IPS DF 6.9 (cell line): ENCODE measurements around the gene TSPAN2.

Experiments used
- DNase-seq: peaks from one replicate; pipeline ENCODE4 v3.0.0-alpha.2; 2013; ENCODE audit warnings: low read depth, low spot score
- H3K27ac ChIP-seq: one replicate; pipeline ENCODE4 v1.5.1; 2013; ENCODE audit warnings: low read length, control low read depth
- H3K27me3 ChIP-seq: 2 replicates; pipeline ENCODE4 v1.6.1; 2013; ENCODE audit warnings: mild to moderate bottlenecking, low read length; ENCODE audit not compliant: control insufficient read depth, insufficient read depth
- H3K36me3 ChIP-seq: 2 replicates; pipeline ENCODE4 v1.6.1; 2013; ENCODE audit warnings: low read length; ENCODE audit not compliant: control insufficient read depth, insufficient read depth
- H3K4me1 ChIP-seq: 2 replicates; pipeline ENCODE4 v1.6.1; 2013; ENCODE audit warnings: low read length; ENCODE audit not compliant: control insufficient read depth, insufficient read depth
- H3K4me3 ChIP-seq: 2 replicates; pipeline ENCODE4 v1.5.1; 2013; ENCODE audit warnings: mild to moderate bottlenecking, low read length
- H3K9me3 ChIP-seq: 2 replicates; pipeline ENCODE4 v1.6.1; 2013; ENCODE audit warnings: low read length, inconsistent platforms; ENCODE audit not compliant: control insufficient read depth, insufficient read depth
- WGBS: extraction: QIAGEN DNeasy Blood & Tissue Kit; methylation state at CpG from one replicate; pipeline ENCODE4 v1.1.7; 2013; ENCODE audit warnings: mixed read lengths, missing lambda C conversion rate; ENCODE audit not compliant: insufficient read length, insufficient coverage; 5-methylcytosine and 5-hydroxymethylcytosine counted together

The TSPAN2 gene

DNA sequence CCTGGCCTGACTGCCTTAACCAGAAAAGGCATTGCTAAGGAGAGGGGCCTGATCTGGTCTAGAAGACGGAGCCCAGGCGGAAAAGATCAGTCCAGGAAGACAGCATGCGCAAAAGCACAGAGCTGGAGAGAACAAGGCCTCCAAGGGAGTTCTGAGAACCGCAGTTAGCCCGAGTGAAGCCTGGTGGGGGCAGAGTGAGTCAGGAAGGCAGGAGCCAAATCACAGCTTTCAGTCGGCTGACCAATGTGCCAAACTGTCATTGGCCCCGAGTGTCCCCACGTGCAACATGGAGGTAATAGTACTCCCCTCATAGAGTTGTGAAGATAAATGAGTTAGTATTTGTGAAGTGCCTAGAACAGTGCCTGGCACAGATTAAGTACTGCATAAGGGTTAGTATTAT, 1.2 kb upstream of the TSPAN2 start:
- no CpG with 5 or more reads among the region's 8 CpGs for WGBS

DNA sequence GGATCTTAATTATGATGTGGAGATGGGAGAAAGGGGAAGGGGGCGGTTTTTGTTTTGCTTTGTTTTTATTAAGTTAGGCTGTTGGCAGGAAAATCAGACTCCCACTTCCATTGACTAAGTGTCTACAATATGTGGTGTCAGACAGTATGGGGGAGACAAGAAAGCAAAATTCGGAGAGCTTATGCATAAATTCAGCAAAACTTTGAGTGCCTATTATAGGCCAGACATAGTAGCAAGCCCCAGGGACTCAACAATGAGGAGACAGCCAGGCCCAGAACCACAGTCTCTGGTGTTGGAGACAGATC, 835 bp upstream of the TSPAN2 start:
- H3K27me3 ChIP-seq = no peaks in the 10 kb centered on the region
- DNase-seq = no peak
- WGBS = no CpG with 5 or more reads among the region's 2 CpGs
- H3K27ac ChIP-seq = no peak overlapping the region
- H3K4me1 ChIP-seq = peaks cover 6% of the 10 kb centered on the region; the same call in 1 of the 2 replicates
- H3K9me3 ChIP-seq = no peaks in the 10 kb centered on the region
- H3K36me3 ChIP-seq = no peaks in the 10 kb centered on the region
- no peak overlapping the region for H3K4me3 ChIP-seq

More for the DNA sequence above, 1.2 kb upstream of the TSPAN2 start:
- no peak for DNase-seq
- Histone ChIP-seq H3K9me3 (no peaks in the 10 kb centered on the region), H3K27me3 (no peaks in the 10 kb centered on the region), H3K27ac (no peak overlapping the region), H3K4me3 (no peak overlapping the region), H3K4me1 (peaks cover 6% of the 10 kb centered on the region; the same call in 1 of the 2 replicates), H3K36me3 (no peaks in the 10 kb centered on the region)

- Histone ChIP-seq H3K27me3 (no peaks in the 10 kb centered on the region), H3K27ac (no peak overlapping the region), H3K4me1 (peaks cover 6% of the 10 kb centered on the region; the same call in 1 of the 2 replicates), H3K9me3 (no peaks in the 10 kb centered on the region), H3K4me3 (peak overlapping the region; percentile 58; the same call in 1 of the 2 replicates), H3K36me3 (no peaks in the 10 kb centered on the region)
- WGBS = no CpG with 5 or more reads among the region's 25 CpGs
- no peak for DNase-seq
These were observed 358 bp downstream of the TSPAN2 start for GRCh38 chr1:115088871-115089419.

GRCh38 chr1:115088115-115088778, 1.1 kb downstream of the TSPAN2 start:
- DNase-seq = no peak
- WGBS = no CpG with 5 or more reads among the region's 5 CpGs
- Histone ChIP-seq H3K27ac (no peak overlapping the region), H3K9me3 (no peaks in the 10 kb centered on the region), H3K36me3 (no peaks in the 10 kb centered on the region), H3K27me3 (no peaks in the 10 kb centered on the region), H3K4me3 (no peak overlapping the region; the same call in 1 of the 2 replicates), H3K4me1 (peaks cover 6% of the 10 kb centered on the region; the same call in 1 of the 2 replicates)

GRCh38 chr1:115086176-115086830, 3.0 kb downstream of the TSPAN2 start:
- WGBS = no CpG with 5 or more reads among the region's 9 CpGs
- Histone ChIP-seq H3K4me3 (no peak overlapping the region), H3K27ac (no peak overlapping the region), H3K9me3 (no peaks in the 10 kb centered on the region), H3K27me3 (no peaks in the 10 kb centered on the region), H3K36me3 (no peaks in the 10 kb centered on the region), H3K4me1 (peaks cover 7% of the 10 kb centered on the region)
- DNase-seq = no peak

GRCh38 chr1:115084902-115085511, 4.3 kb downstream of the TSPAN2 start:
- no peak overlapping the region for H3K27ac ChIP-seq
- DNase-seq = no peak
- H3K4me1 ChIP-seq = peaks cover 3% of the 10 kb centered on the region; the same call in 1 of the 2 replicates
- no CpG with 5 or more reads among the region's 9 CpGs for WGBS
- no peaks in the 10 kb centered on the region for H3K27me3 ChIP-seq
- H3K4me3 ChIP-seq = no peak overlapping the region
- H3K36me3 ChIP-seq = no peaks in the 10 kb centered on the region
- no peaks in the 10 kb centered on the region for H3K9me3 ChIP-seq

GRCh38 chr1:115082949-115083348, 6.4 kb downstream of the TSPAN2 start:
- Histone ChIP-seq H3K4me1 (peaks cover 3% of the 10 kb centered on the region; the same call in 1 of the 2 replicates), H3K27me3 (no peaks in the 10 kb centered on the region), H3K36me3 (no peaks in the 10 kb centered on the region), H3K4me3 (no peak overlapping the region), H3K9me3 (no peaks in the 10 kb centered on the region), H3K27ac (no peak overlapping the region)
- no CpG with 5 or more reads among the region's 6 CpGs for WGBS
- DNase-seq = no peak

GRCh38 chr1:115078708-115079107, 10.6 kb downstream of the TSPAN2 start:
- no peak overlapping the region for H3K4me3 ChIP-seq
- no peaks in the 10 kb centered on the region for H3K36me3 ChIP-seq
- DNase-seq = no peak
- no peak overlapping the region for H3K27ac ChIP-seq
- WGBS = no CpG with 5 or more reads among the region's 4 CpGs
- H3K9me3 ChIP-seq = no peaks in the 10 kb centered on the region
- H3K27me3 ChIP-seq = no peaks in the 10 kb centered on the region
- H3K4me1 ChIP-seq = peaks cover 2% of the 10 kb centered on the region; the same call in 1 of the 2 replicates

- Histone ChIP-seq H3K4me3 (no peak overlapping the region), H3K36me3 (no peaks in the 10 kb centered on the region), H3K27ac (no peak overlapping the region), H3K4me1 (peaks cover 2% of the 10 kb centered on the region; the same call in 1 of the 2 replicates), H3K27me3 (no peaks in the 10 kb centered on the region), H3K9me3 (no peaks in the 10 kb centered on the region)
- no peak for DNase-seq
- WGBS = no CpG with 5 or more reads among the region's 1 CpG
These were observed 11.3 kb downstream of the TSPAN2 start for GRCh38 chr1:115077984-115078330.

DNA sequence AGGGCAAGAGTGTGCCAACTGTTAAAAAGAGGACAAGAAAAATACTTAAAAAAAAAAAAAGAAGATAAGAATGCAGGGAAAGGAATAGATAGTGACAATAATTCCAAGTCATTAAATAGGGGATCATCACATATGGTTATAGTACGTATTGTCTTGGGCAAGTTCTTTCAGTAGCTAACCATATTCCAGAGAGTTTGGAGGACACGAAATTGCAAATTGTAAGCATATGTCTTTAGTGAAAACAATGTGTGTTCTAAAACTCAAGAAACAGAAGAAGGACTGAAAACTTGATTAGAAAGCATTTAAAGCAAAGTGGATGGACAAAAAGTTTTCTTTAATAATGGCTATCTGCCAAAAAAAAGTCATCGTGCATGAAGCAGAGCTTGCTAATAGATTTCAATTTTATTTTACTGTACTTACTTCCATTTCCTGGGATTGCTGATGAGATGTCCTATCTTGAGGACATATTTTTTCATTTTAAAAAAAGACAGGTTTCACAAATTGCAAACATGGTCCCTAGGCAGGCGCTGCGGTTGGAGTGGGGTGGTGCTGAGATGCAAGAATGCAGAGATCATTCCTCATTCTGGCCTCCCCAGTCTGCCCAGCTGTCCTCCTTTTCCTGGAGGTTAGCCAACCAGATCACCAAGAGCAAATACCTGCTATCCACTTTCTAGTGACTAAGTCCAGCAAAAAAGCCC, 11.9 kb downstream of the TSPAN2 start:
- Histone ChIP-seq H3K27ac (no peak overlapping the region), H3K4me1 (no peaks in the 10 kb centered on the region), H3K36me3 (no peaks in the 10 kb centered on the region), H3K4me3 (no peak overlapping the region), H3K27me3 (no peaks in the 10 kb centered on the region), H3K9me3 (no peaks in the 10 kb centered on the region)
- WGBS = no CpG with 5 or more reads among the region's 5 CpGs
- no peak for DNase-seq
